Kidney epithelial cell (primary cell): Measurements from ENCODE around the gene NELL1. TPM values are rescaled to one million over a fixed set of nuclear protein-coding genes. Genes with fewer than 3 reads are reported as not detected.
A peak's percentile ranks its signal among the peaks of the same experiment; 100 is the strongest.

Experiments used
- DNase-seq: peaks from one replicate; pipeline ENCODE4 v3.0.0-alpha.2; 2010; ENCODE audit warnings: low read depth
- H3K27me3 ChIP-seq: 2 replicates; pipeline ENCODE4 v1.6.0; 2011; ENCODE audit warnings: low read length; ENCODE audit not compliant: control insufficient read depth, insufficient read depth
- H3K36me3 ChIP-seq: 2 replicates; pipeline ENCODE4 v1.5.1; 2011; ENCODE audit warnings: low read length; ENCODE audit not compliant: control insufficient read depth, insufficient read depth
- H3K4me3 ChIP-seq: 2 replicates; pipeline ENCODE4 v1.5.1; 2011; ENCODE audit warnings: low read depth, mild to moderate bottlenecking, control low read depth, low read length
- CTCF ChIP-seq: IDR thresholded peaks from 2 replicates; pipeline ENCODE4 v1.5.1; 2011; ENCODE audit warnings: mild to moderate bottlenecking, moderate library complexity, low read length, control low read depth, inconsistent platforms; ENCODE audit not compliant: insufficient read depth, poor library complexity, severe bottlenecking
- total RNA-seq: library from RNA; depleted of rRNA; stranded (reverse); fragments of >200 nt; gene quantifications from 2 replicates; pipeline ENCODE4 v1.2.3, GENCODE V29; 2015

The NELL1 gene
- total RNA-seq, 1 donor from 2014 or later, result 0.17 TPM

DNA sequence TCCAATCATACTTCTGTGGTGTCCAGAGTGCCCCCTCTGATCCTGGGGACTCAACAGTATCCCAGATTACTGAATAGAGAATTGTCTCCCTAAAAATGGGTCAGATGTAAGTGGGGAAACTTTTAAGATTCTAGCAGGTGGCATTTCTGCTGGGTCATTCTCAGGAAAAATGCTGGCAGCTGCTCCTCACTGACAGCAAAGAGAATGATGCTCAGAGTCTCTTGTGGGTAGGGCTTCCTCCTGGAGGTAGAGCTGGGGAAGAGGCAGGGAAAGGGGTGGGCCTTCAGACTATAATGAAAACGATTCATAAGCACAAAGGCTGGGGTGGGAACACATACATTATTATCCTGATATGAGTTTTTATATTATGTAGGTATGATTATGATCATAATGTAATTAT, 647.2 kb downstream of the NELL1 start:
- Histone ChIP-seq H3K4me3 (no peak overlapping the region), H3K36me3 (no peaks in the 10 kb centered on the region), H3K27me3 (no peaks in the 10 kb centered on the region)
- no peak for DNase-seq
- TF ChIP-seq CTCF, result no peak

GRCh38 chr11:21321072-21321471, 651.7 kb downstream of the NELL1 start:
- TF ChIP-seq CTCF, result no peak

GRCh38 chr11:21321530-21321929, 652.1 kb downstream of the NELL1 start:
- Histone ChIP-seq H3K4me3 (no peak overlapping the region), H3K27me3 (no peaks in the 10 kb centered on the region), H3K36me3 (no peaks in the 10 kb centered on the region)
- TF ChIP-seq CTCF, result no peak
- DNase-seq, result no peak

More at GRCh38 chr11:21321072-21321471, 651.7 kb downstream of the NELL1 start:
- no peaks in the 10 kb centered on the region for H3K27me3 ChIP-seq
- no peak overlapping the region for H3K4me3 ChIP-seq
- H3K36me3 ChIP-seq, result no peaks in the 10 kb centered on the region
- no peak for DNase-seq

DNA sequence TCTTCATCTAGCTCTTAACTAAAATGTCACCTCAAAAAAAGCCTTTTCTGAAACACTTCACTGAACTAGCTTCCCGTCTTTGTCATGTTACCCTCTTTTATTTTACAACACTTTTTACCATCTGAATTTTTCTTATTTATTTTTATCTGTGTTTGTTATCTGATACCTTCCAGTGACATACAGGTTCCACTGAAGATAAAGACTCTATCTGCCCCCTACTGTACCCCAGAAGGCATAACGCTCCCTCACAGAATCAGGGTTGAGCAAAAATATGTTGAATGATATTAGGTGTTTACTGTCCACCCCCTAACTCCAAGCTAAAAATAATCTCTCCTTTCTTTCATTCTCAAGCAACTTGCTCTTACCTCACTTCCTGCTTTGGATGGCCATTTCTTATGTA, 654.2 kb downstream of the NELL1 start:
- no peaks in the 10 kb centered on the region for H3K36me3 ChIP-seq
- H3K27me3 ChIP-seq, result no peaks in the 10 kb centered on the region
- H3K4me3 ChIP-seq, result no peak overlapping the region
- peak; percentile 39 for TF ChIP-seq CTCF
- no peak for DNase-seq

- no peak for DNase-seq
- TF ChIP-seq CTCF, result no peak
- no peak overlapping the region for H3K4me3 ChIP-seq
Measured at GRCh38 chr11:21343204-21343603, 673.8 kb downstream of the NELL1 start.

GRCh38 chr11:21346361-21346760, 677.0 kb downstream of the NELL1 start:
- no peak for TF ChIP-seq CTCF
- Histone ChIP-seq H3K4me3 (no peak overlapping the region), H3K27me3 (no peaks in the 10 kb centered on the region), H3K36me3 (no peaks in the 10 kb centered on the region)
- no peak for DNase-seq

More at GRCh38 chr11:21343204-21343603, 673.8 kb downstream of the NELL1 start:
- H3K27me3 ChIP-seq, result no peaks in the 10 kb centered on the region
- H3K36me3 ChIP-seq, result no peaks in the 10 kb centered on the region
